Tibial nerve (tissue), 3 donors: ENCODE measurements around the gene TMUB2.

Experiments used
- CTCF ChIP-seq, 5 experiments: fragments of 200-600 bp in 3 of 5; fragments of 450-650 bp in 2 of 5; sonication (generic) in 3 of 5; IDR thresholded peaks; one replicate each; pipeline ENCODE4 v1.5.1; 2016 to 2019; ENCODE audit warnings: antibody characterized with exemption in 5 of 5, mild to moderate bottlenecking in 3 of 5, moderate library complexity in 2 of 5
- POLR2A ChIP-seq, 2 donors: fragments of 450-650 bp; IDR thresholded peaks; one replicate each; pipeline ENCODE4 v1.6.1; 2017; ENCODE audit warnings: antibody characterized with exemption in 2 of 2, mild to moderate bottlenecking in 2 of 2, moderate library complexity in 2 of 2

- TF ChIP-seq CTCF (IDR thresholded peaks at IDR 0.05) (no peak), POLR2A (IDR thresholded peaks at IDR 0.05) (peak in 1 of 2 donors; percentile 77)
Measured at GRCh38 chr17:44221862-44222111, 35.0 kb downstream of the TMUB2 start.
